Peyer's patch (tissue), 4 donors: ENCODE measurements around the gene OR8D4. TPM values are rescaled to one million over a fixed set of nuclear protein-coding genes. Genes with fewer than 3 reads are reported as not detected.

Experiments
- DNase-seq, 3 donors: peaks; one replicate each; pipeline ENCODE4 v3.0.0-alpha.2; 2017 to 2019
- H3K27ac ChIP-seq, 4 donors: fragments of 200-600 bp; sonication (generic); one replicate each; pipeline ENCODE4 v1.5.1; 2016 to 2019
- H3K27me3 ChIP-seq, 2 donors: fragments of 200-600 bp; sonication (generic); one replicate each; pipeline ENCODE4 v1.5.1; 2019
- H3K36me3 ChIP-seq, 3 donors: fragments of 200-600 bp; sonication (generic); one replicate each; pipeline ENCODE4 v1.5.1; 2016 to 2019
- H3K4me1 ChIP-seq, 4 donors: fragments of 200-600 bp; sonication (generic); one replicate each; pipeline ENCODE4 v1.5.1; 2016 to 2019
- H3K4me3 ChIP-seq, 4 donors: fragments of 200-600 bp; sonication (generic); 1 replicate in 3 of 4; 2 replicates in 1 of 4; pipeline ENCODE4 v1.5.1; 2016 to 2019; ENCODE audit warnings: mild to moderate bottlenecking in 1 of 4
- H3K9me3 ChIP-seq, 4 donors: fragments of 200-600 bp; sonication (generic); one replicate each; pipeline ENCODE4 v1.5.1; 2016 to 2019; ENCODE audit warnings: mild to moderate bottlenecking in 1 of 4
- POLR2A ChIP-seq, 2 donors: fragments of 450-650 bp; IDR thresholded peaks; one replicate each; pipeline ENCODE4 v1.5.1; 2017; ENCODE audit warnings: antibody characterized with exemption in 2 of 2, mild to moderate bottlenecking in 2 of 2, moderate library complexity in 2 of 2
- total RNA-seq, 4 donors: library from RNA; depleted of rRNA; stranded (reverse); fragments of >200 nt; gene quantifications; one replicate each; pipeline ENCODE4 v1.1.0, GENCODE V29; 2016
- TF ChIP-seq, protein P1 (sequence below), 6 experiments: fragments of 450-650 bp in 4 of 6; fragments of 200-600 bp in 2 of 6; sonication (generic) in 1 of 6; IDR thresholded peaks; one replicate each; pipeline ENCODE4 v1.5.1; 2017 to 2019; ENCODE audit warnings: antibody characterized with exemption in 6 of 6, mild to moderate bottlenecking in 3 of 6, moderate library complexity in 1 of 6

Gene OR8D4
- total RNA-seq, 4 donors from 2014 or later, result not detected

DNA sequence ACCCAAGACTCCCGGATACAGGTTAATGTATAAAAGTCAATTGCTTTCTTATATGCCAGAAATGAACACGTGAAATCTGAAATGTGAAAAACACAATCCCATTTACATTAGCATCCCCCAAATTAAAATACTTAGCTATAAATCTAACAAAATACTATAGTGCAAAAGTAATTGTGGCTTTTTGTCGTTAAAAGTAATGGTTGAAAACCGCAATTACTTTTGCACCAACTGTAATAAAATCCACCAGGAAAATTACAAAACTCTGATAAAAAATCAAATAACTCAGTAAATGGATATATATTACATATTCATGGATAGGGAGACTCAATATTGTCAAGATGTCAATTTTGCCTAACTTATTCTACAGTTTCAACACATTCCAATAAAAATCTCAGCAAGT, 21.1 kb upstream of the OR8D4 start:
- TF ChIP-seq, protein P1, sequence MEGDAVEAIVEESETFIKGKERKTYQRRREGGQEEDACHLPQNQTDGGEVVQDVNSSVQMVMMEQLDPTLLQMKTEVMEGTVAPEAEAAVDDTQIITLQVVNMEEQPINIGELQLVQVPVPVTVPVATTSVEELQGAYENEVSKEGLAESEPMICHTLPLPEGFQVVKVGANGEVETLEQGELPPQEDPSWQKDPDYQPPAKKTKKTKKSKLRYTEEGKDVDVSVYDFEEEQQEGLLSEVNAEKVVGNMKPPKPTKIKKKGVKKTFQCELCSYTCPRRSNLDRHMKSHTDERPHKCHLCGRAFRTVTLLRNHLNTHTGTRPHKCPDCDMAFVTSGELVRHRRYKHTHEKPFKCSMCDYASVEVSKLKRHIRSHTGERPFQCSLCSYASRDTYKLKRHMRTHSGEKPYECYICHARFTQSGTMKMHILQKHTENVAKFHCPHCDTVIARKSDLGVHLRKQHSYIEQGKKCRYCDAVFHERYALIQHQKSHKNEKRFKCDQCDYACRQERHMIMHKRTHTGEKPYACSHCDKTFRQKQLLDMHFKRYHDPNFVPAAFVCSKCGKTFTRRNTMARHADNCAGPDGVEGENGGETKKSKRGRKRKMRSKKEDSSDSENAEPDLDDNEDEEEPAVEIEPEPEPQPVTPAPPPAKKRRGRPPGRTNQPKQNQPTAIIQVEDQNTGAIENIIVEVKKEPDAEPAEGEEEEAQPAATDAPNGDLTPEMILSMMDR (IDR thresholded peaks at IDR 0.05), result no peak
- no peak for TF ChIP-seq POLR2A (IDR thresholded peaks at IDR 0.05)
- Histone ChIP-seq H3K27me3 (no peaks in the 10 kb centered on the region), H3K27ac (no peak overlapping the region), H3K9me3 (no peaks in the 10 kb centered on the region), H3K36me3 (no peaks in the 10 kb centered on the region), H3K4me1 (no peaks in the 10 kb centered on the region), H3K4me3 (no peak overlapping the region)
- no peak for DNase-seq

DNA sequence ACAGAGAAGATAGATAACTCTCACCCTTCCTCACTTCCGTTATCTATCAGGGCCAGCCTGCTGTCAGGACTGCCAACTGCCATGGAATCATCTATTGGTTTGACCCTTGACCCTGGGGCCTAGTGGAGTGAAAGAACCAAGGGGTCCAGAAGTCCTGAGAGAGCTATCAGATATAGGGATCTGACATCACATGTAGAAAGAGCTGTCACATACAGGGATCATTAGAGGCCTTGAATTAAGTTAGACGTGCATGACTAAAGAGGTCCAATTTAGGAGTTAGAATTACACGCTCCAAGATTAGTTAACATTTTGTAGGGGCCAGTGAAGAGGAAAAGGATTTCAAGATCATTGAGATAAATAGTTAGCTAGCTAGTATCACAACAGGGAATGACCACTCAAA, 16.4 kb upstream of the OR8D4 start, which contains the start of gene TMEM225:
Gene TMEM225, minus strand, starts transcription at position 101 of the 400 bp plus-strand sequence. CDS start 245 bp downstream, outside the sequence.
- H3K4me1 ChIP-seq, result no peaks in the 10 kb centered on the region
- TF ChIP-seq POLR2A (IDR thresholded peaks at IDR 0.05), result no peak
- TF ChIP-seq, protein P1 (IDR thresholded peaks at IDR 0.05), result no peak
- H3K27ac ChIP-seq, result no peak within 1 kb of the TSS
- DNase-seq, result no peak
- no peaks in the 10 kb centered on the region for H3K27me3 ChIP-seq
- no peaks in the 10 kb centered on the region for H3K9me3 ChIP-seq
- H3K4me3 ChIP-seq, result no peak within 1 kb of the TSS
- H3K36me3 ChIP-seq, result no peaks in the 10 kb centered on the region

DNA sequence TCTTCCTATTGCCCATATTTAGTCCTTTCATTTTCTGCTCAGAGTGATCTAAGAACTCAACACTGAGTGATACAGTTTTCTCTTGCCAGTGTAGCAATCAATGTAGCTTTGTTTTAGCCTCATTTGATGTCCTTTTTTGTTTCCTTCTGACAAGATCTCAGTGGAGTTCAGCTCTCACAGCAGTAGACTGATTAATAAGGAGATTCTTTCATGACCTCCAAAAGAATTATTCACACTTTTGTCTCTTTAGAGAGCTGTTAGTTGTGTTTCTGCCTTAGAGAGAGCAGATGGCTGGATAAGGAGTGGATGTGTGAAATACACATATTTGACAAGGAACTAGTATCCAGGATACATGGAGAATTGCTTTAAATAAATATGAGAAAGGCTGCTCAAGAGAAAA, 9.9 kb upstream of the OR8D4 start:
- H3K27ac ChIP-seq, result no peak overlapping the region
- no peaks in the 10 kb centered on the region for H3K27me3 ChIP-seq
- H3K36me3 ChIP-seq, result no peaks in the 10 kb centered on the region
- H3K4me3 ChIP-seq, result no peak overlapping the region
- TF ChIP-seq, protein P1 (IDR thresholded peaks at IDR 0.05), result no peak
- no peak for TF ChIP-seq POLR2A (IDR thresholded peaks at IDR 0.05)
- DNase-seq, result no peak
- no peaks in the 10 kb centered on the region for H3K4me1 ChIP-seq
- no peaks in the 10 kb centered on the region for H3K9me3 ChIP-seq

DNA sequence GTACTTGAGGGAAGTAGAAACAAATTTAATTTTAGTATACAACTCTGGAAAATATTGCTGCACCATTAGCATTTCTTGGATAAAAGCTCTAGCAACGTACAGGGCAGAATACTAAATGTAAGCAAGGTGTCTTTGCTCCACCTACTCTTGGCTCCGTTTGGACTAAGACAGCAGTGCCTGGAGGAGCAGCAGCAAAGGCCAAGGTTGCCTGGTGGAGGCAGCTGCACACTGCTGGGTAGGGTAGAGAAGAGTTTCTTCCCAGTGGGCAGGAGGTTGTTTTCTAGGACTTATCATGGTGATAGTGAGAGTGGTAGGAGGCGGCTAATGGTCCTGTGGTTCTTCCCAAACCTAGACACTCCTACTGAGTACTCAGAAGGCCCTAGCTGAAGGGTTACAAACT, 2.2 kb upstream of the OR8D4 start:
- H3K4me3 ChIP-seq, result no peak overlapping the region
- DNase-seq, result no peak
- no peaks in the 10 kb centered on the region for H3K27me3 ChIP-seq
- no peaks in the 10 kb centered on the region for H3K4me1 ChIP-seq
- no peak overlapping the region for H3K27ac ChIP-seq
- no peak for TF ChIP-seq POLR2A (IDR thresholded peaks at IDR 0.05)
- TF ChIP-seq, protein P1 (IDR thresholded peaks at IDR 0.05), result no peak
- no peaks in the 10 kb centered on the region for H3K36me3 ChIP-seq
- no peaks in the 10 kb centered on the region for H3K9me3 ChIP-seq

DNA sequence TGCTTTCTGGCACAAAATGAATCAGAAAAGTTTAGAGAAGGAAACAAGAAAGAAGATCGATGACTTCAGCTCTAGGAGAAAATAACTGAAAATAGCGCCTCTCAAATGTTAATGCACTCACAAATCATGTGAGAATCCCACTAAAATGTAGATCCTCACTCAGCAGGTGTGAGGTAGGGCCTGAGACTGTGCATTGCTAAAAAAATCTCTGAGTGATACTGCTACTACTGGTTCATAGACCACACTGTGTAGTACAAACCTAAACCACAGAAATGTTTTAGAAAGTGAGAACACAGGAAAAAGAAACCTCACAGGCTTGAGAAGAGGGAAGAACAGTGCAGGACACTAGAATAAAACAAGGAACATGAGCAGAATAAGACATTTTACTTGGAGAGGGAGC, 2.0 kb downstream of the OR8D4 start:
- DNase-seq, result no peak
- Histone ChIP-seq H3K27me3 (no peaks in the 10 kb centered on the region), H3K4me1 (no peaks in the 10 kb centered on the region), H3K4me3 (no peak overlapping the region), H3K9me3 (no peaks in the 10 kb centered on the region), H3K36me3 (no peaks in the 10 kb centered on the region), H3K27ac (no peak overlapping the region)
- TF ChIP-seq, protein P1 (IDR thresholded peaks at IDR 0.05), result no peak
- TF ChIP-seq POLR2A (IDR thresholded peaks at IDR 0.05), result no peak

DNA sequence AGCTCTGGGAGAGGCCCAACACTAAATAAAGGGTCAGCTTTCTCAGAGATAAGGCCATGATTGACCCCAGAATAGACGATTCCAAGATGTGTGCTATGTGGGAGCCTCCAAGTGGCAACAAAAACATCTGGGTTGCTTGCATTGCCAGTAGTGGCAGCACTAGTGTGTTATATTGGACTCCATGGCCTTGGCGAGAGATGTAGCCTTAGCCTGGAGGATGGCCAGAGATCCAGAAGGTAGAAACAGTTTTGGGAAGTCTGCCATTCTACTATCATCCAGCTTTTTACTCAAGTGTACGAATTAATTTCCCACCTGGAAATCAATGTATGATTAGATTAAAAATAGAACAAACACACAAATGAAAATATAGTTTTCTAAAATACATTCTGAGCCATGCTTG, 3.0 kb downstream of the OR8D4 start:
- H3K36me3 ChIP-seq, result no peaks in the 10 kb centered on the region
- H3K4me1 ChIP-seq, result no peaks in the 10 kb centered on the region
- no peak for TF ChIP-seq POLR2A (IDR thresholded peaks at IDR 0.05)
- TF ChIP-seq, protein P1 (IDR thresholded peaks at IDR 0.05), result no peak

More for the DNA sequence above, 3.0 kb downstream of the OR8D4 start:
- Histone ChIP-seq H3K4me3 (no peak overlapping the region), H3K27me3 (no peaks in the 10 kb centered on the region), H3K9me3 (no peaks in the 10 kb centered on the region), H3K27ac (no peak overlapping the region)
- no peak for DNase-seq
